IMR-90 (cell line): Measurements from ENCODE around the gene ASIC2. TPM values are rescaled to one million over a fixed set of nuclear protein-coding genes. Genes with fewer than 3 reads are reported as not detected.

ENCODE experiments used
- ATAC-seq: fragments of 200-7000 bp; cut with Tn5 transposase; 2 replicates; pipeline ENCODE4 v1.9.1; 2020; ENCODE audit warnings: low read depth, mild to moderate bottlenecking, moderate library complexity
- BruUV-seq: library from RNA; stranded (reverse); fragments of 400-500 nt; replicated peaks from 2 replicates; lab custom pipeline; 2021; lab: Mats Ljungman, UMichigan
- CTCF ChIA-PET: fragments of 300-600 bp; formaldehyde crosslinking; extraction: SDS; loops from one replicate; lab custom pipeline; 2021; ENCODE audit warnings: antibody characterized with exemption; lab: Yijun Ruan, JAX
- POLR2A ChIA-PET: fragments of 300-600 bp; sonication (Branson Sonifier 250); formaldehyde crosslinking; loops from one replicate; lab custom pipeline; 2022; ENCODE audit warnings: antibody characterized with exemption; ENCODE audit not compliant: unreplicated experiment; lab: Charles Lee
- DNase-seq: peaks from one replicate; pipeline ENCODE4 v3.0.0; 2013
- H2AFZ ChIP-seq: replicated peaks from 2 replicates; pipeline ENCODE3; 2013; ENCODE audit warnings: low read length, mild to moderate bottlenecking; ENCODE audit not compliant: poor library complexity
- H2AK5ac ChIP-seq: 2 replicates; pipeline ENCODE4 v1.6.1; 2013; ENCODE audit warnings: low read depth, low read length, inconsistent platforms
- H2AK9ac ChIP-seq: replicated peaks from 2 replicates; pipeline ENCODE3; 2013; ENCODE audit warnings: mild to moderate bottlenecking, low read depth, low read length, moderate library complexity; ENCODE audit not compliant: poor library complexity
- H2BK120ac ChIP-seq: 2 replicates; pipeline ENCODE4 v1.6.1; 2013; ENCODE audit warnings: low read depth, low read length, inconsistent platforms
- H2BK15ac ChIP-seq: 3 replicates; pipeline ENCODE4 v1.6.1; 2013; ENCODE audit warnings: low read depth, low read length, inconsistent platforms
- H2BK20ac ChIP-seq: 2 replicates; pipeline ENCODE4 v1.6.1; 2013; ENCODE audit warnings: low read depth, mild to moderate bottlenecking, inconsistent platforms, low read length, moderate library complexity
- H2BK5ac ChIP-seq: 2 replicates; pipeline ENCODE4 v1.6.1; 2013; ENCODE audit warnings: mild to moderate bottlenecking, low read depth, low read length, inconsistent platforms; ENCODE audit not compliant: poor library complexity, severe bottlenecking
- H3K14ac ChIP-seq: replicated peaks from 2 replicates; pipeline ENCODE4 v1.6.1; 2013; ENCODE audit warnings: low read depth, low read length, inconsistent platforms
- H3K18ac ChIP-seq: 2 replicates; pipeline ENCODE4 v1.6.1; 2013; ENCODE audit warnings: low read depth, low read length, control low read depth
- H3K23ac ChIP-seq: 2 replicates; pipeline ENCODE4 v1.6.1; 2013; ENCODE audit warnings: low read depth, low read length, inconsistent platforms
- H3K27ac ChIP-seq: 2 replicates; pipeline ENCODE4 v1.5.1; 2013; ENCODE audit warnings: mild to moderate bottlenecking, control low read depth, low read length; ENCODE audit not compliant: insufficient read depth
- H3K27me3 ChIP-seq: 2 replicates; pipeline ENCODE4 v1.6.1; 2013; ENCODE audit warnings: low read length; ENCODE audit not compliant: control insufficient read depth, insufficient read depth
- H3K36me3 ChIP-seq: 2 replicates; pipeline ENCODE4 v1.6.1; 2013; ENCODE audit warnings: low read length, mixed read lengths; ENCODE audit not compliant: control insufficient read depth, insufficient read depth
- H3K4ac ChIP-seq: 2 replicates; pipeline ENCODE4 v1.6.1; 2013; ENCODE audit warnings: low read depth, low read length, inconsistent platforms
- H3K4me1 ChIP-seq: 2 replicates; pipeline ENCODE4 v1.6.1; 2013; ENCODE audit warnings: low read length, mixed read lengths; ENCODE audit not compliant: control insufficient read depth, insufficient read depth
- H3K4me2 ChIP-seq: 2 replicates; pipeline ENCODE4 v1.6.1; 2013; ENCODE audit warnings: low read depth, mild to moderate bottlenecking, control low read depth, low read length, moderate library complexity
- H3K4me3 ChIP-seq: 2 replicates; pipeline ENCODE4 v1.5.1; 2013; ENCODE audit warnings: low read depth, mild to moderate bottlenecking, control low read depth, low read length, moderate library complexity; ENCODE audit not compliant: insufficient read depth
- H3K56ac ChIP-seq: 2 replicates; pipeline ENCODE4 v1.6.1; 2013; ENCODE audit warnings: low read length, inconsistent platforms; ENCODE audit not compliant: insufficient read depth; ENCODE audit errors: extremely low read depth
- H3K79me1 ChIP-seq, 2 experiments: 2 replicates each; pipeline ENCODE4 v1.6.1; 2013; ENCODE audit warnings: low read length in 2 of 2, inconsistent platforms in 1 of 2, low read depth in 1 of 2
- H3K9ac ChIP-seq: 2 replicates; pipeline ENCODE4 v1.6.1; 2013; ENCODE audit warnings: low read depth, low read length, control low read depth
- H3K9me1 ChIP-seq: 2 replicates; pipeline ENCODE4 v1.6.1; 2013; ENCODE audit warnings: low read length, inconsistent platforms; ENCODE audit not compliant: insufficient read depth
- H3K9me3 ChIP-seq: 2 replicates; pipeline ENCODE4 v1.6.1; 2013; ENCODE audit warnings: low read length; ENCODE audit not compliant: control insufficient read depth, insufficient read depth
- H4K20me1 ChIP-seq: 2 replicates; pipeline ENCODE4 v1.6.1; 2013; ENCODE audit warnings: low read length, inconsistent platforms; ENCODE audit not compliant: insufficient read depth
- H4K5ac ChIP-seq: 2 replicates; pipeline ENCODE4 v1.6.1; 2013; ENCODE audit warnings: mild to moderate bottlenecking, low read depth, low read length, control low read depth
- H4K8ac ChIP-seq, 2 experiments: 2 replicates each; pipeline ENCODE4 v1.6.1; 2013; ENCODE audit warnings: low read depth in 2 of 2, low read length in 2 of 2, control low read depth in 1 of 2, inconsistent platforms in 1 of 2
- H4K91ac ChIP-seq: 2 replicates; pipeline ENCODE4 v1.6.1; 2013; ENCODE audit warnings: low read depth, low read length, inconsistent platforms; ENCODE audit not compliant: insufficient read depth
- BHLHE40 ChIP-seq: fragments of 150-350 bp; IDR thresholded peaks from 2 replicates; pipeline ENCODE4 v1.6.1; 2016; ENCODE audit warnings: mild to moderate bottlenecking, low read depth, low read length
- MAFK ChIP-seq: IDR thresholded peaks from 2 replicates; pipeline ENCODE4 v1.6.1; 2012; ENCODE audit warnings: low read depth, low read length, improper control_type of control experiment
- NFE2L2 ChIP-seq: fragments of 150-350 bp; IDR thresholded peaks from 2 replicates; pipeline ENCODE4 v1.6.1; 2016; ENCODE audit warnings: low read depth, mild to moderate bottlenecking, low read length
- POLR2A ChIP-seq: IDR thresholded peaks from 2 replicates; pipeline ENCODE4 v1.6.1; 2012; ENCODE audit warnings: mild to moderate bottlenecking, low read depth, low read length
- WGBS, 2 experiments: methylation state at CpG; one replicate each; pipeline versions ENCODE4 v1.1.5 to v1.1.7; 2013; ENCODE audit warnings: missing lambda C conversion rate in 2 of 2; ENCODE audit not compliant: insufficient read length in 1 of 2; ENCODE audit errors: extremely low coverage in 2 of 2; 5-methylcytosine and 5-hydroxymethylcytosine counted together
- dilution Hi-C: fragments of 300-500 bp; cut with HindIII; formaldehyde crosslinking; loops from one replicate; pipeline ENCODE4 v1.14.3; 2018; ENCODE audit warnings: low sequenced_read_pairs; ENCODE audit not compliant: unreplicated experiment
- in situ Hi-C: fragments of 300-500 bp; cut with MboI; formaldehyde crosslinking; loops from 3 replicates; pipeline ENCODE4 v1.14.3; 2019; ENCODE audit warnings: low sequenced_read_pairs, inconsistent platforms, mixed read lengths
- intact Hi-C: fragments of 100-400 bp; cut with micrococcal nuclease; formaldehyde crosslinking; loops from 2 replicates; pipeline ENCODE4 v1.10.0; 2022
- polyA plus RNA-seq, 3 experiments: library from polyadenylated mRNA; depleted of rRNA; stranded (reverse); fragments of >200 nt; gene quantifications; 2 replicates each; pipeline ENCODE4 v1.2.3, GENCODE V29; 2012; ENCODE audit warnings: low replicate concordance in 1 of 3
- total RNA-seq: library from RNA; depleted of rRNA; stranded (reverse); fragments of >200 nt; gene quantifications from 2 replicates; pipeline ENCODE4 v1.2.3, GENCODE V29; 2012
- TF ChIP-seq, protein P1 (sequence below): fragments of 150-350 bp; IDR thresholded peaks from 2 replicates; pipeline ENCODE4 v1.6.1; 2017; ENCODE audit warnings: mild to moderate bottlenecking, antibody characterized with exemption, low read length, low read depth

Gene ASIC2
- total and polyA plus RNA-seq, 2 of the 4 experiments (the other 2 are of a cell fraction), result under 0.01 to 0.15 TPM

DNA sequence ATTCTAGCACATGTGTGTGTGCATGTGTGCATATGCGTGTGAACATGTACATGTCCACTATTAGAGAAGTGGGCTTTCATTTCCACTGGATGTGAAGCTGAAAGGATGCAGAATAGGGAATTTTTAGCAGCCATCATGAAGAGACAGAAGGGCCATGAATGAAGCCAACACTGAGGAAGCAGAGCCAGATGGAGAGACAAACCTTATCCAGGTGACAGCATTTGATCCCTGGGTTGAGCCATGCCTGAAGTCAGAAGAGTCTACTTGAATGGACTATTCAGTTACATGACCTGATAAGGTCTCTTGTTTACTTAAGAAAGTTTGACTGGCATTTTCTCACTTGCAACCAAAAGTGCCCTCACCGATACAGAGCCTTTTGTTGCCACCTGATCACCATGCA lies 88.4 kb downstream of the ASIC2 start:
- Histone ChIP-seq H3K79me1 (no peaks in the 10 kb centered on the region), H4K20me1 (no peaks in the 10 kb centered on the region; the same call in 1 of the 2 replicates), H2BK5ac (no peak overlapping the region), H3K14ac (no peak overlapping the region), H2AFZ (no peak overlapping the region), H4K5ac (no peak overlapping the region), H2BK120ac (no peak overlapping the region), H3K18ac (no peak overlapping the region), H3K9me1 (no peaks in the 10 kb centered on the region; the same call in 1 of the 2 replicates), H3K56ac (no peak overlapping the region), H4K8ac (no peak overlapping the region), H3K9me3 (no peaks in the 10 kb centered on the region), H2AK5ac (no peak overlapping the region), H3K4ac (no peak overlapping the region), H3K27ac (no peak overlapping the region), H3K27me3 (peaks cover 2% of the 10 kb centered on the region), H3K4me2 (no peak overlapping the region), H2BK15ac (no peak overlapping the region), H2BK20ac (no peak overlapping the region), H4K91ac (no peak overlapping the region), H3K4me3 (no peak overlapping the region), H2AK9ac (no peak overlapping the region), H3K36me3 (no peaks in the 10 kb centered on the region), H3K23ac (no peak overlapping the region), H3K4me1 (no peaks in the 10 kb centered on the region), H3K9ac (no peak overlapping the region)
- intact Hi-C loops (no loop called here), in situ Hi-C loops (no loop called here), dilution Hi-C loops (no loop called here)
- POLR2A ChIA-PET, result no interaction called here
- no peak for DNase-seq
- WGBS, 2 experiments, result 73% methylated on average over 2 of the region's 2 CpGs; no CpG with 5 or more reads in 1 of the 2 experiments
- CTCF ChIA-PET, result no interaction called here
- ATAC-seq, result no peak
- no TSS peak for BruUV-seq
- no peak for TF ChIP-seq POLR2A
- TF ChIP-seq BHLHE40, result no peak
- TF ChIP-seq MAFK, result no peak
- TF ChIP-seq, protein P1, sequence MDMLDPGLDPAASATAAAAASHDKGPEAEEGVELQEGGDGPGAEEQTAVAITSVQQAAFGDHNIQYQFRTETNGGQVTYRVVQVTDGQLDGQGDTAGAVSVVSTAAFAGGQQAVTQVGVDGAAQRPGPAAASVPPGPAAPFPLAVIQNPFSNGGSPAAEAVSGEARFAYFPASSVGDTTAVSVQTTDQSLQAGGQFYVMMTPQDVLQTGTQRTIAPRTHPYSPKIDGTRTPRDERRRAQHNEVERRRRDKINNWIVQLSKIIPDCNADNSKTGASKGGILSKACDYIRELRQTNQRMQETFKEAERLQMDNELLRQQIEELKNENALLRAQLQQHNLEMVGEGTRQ, result no peak
- TF ChIP-seq NFE2L2, result no peak
